SH-SY5Y (cell line): ENCODE measurements around the gene ADH1B.

Experiments
- GATA2 ChIP-seq: IDR thresholded peaks from 2 replicates; pipeline ENCODE4 v1.6.1; 2011; ENCODE audit warnings: mild to moderate bottlenecking, low read depth, low read length
- GATA3 ChIP-seq: IDR thresholded peaks from 2 replicates; pipeline ENCODE4 v1.6.1; 2011; ENCODE audit warnings: low read depth, mild to moderate bottlenecking, low read length, moderate library complexity

DNA sequence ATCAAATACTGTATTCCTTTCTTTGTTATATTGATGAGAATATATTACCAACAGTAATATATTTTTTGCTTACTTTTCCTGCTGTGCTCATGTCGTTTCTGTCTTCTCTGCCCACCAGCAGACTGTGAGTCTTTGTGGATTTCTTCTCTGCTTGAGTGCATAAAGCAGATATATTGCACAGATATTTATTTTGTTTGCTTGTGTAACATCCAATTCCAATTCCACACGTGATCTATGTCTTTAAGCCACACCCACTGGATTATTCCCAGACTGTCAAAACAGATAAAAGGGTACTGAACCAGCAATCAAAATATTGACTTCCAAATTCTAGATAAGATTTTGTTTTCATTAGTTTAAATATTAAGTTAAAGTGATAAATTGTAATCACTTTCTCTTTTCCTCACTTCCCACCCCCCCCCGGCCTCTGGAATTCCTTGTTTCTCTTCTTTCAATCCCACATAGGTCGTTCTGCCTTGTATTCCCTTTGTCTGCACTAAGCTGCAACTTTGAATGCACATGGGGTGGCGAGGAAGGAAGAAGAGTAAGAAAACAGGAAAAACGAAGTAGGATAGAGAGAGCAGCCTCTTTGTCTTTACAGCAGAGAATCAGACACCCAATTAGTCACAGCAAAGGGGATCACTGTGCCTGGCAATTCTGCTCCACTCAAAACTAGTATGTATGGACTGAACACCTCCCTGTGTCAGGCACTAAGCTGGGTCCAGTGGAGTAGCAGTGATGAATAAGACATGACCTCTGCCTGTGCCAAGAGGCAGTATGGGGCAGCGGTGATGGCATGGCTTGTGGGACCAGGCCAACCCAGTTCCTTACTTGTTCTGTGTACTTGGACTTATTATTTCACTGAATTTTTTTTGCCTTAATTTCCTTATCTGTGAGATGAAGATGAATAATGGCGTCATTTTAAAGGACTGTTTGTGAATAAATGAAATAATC is at the start of gene ADH1B:
- no peak for TF ChIP-seq GATA3
- no peak for TF ChIP-seq GATA2
